WTC11 (cell line): ENCODE results near the gene ADGRL3. TPM values are rescaled to one million over a fixed set of nuclear protein-coding genes. Genes with fewer than 3 reads are reported as not detected.

Source experiments
- ATAC-seq: fragments of 200-7000 bp; cut with Tn5 transposase; 2 replicates; pipeline ENCODE4 v1.10.0; 2021; ENCODE audit warnings: mild to moderate bottlenecking, moderate library complexity
- CTCF ChIA-PET: fragments of 300-600 bp; sonication (Branson Sonifier 250); formaldehyde crosslinking; loops from one replicate; lab custom pipeline; 2021; ENCODE audit warnings: antibody characterized with exemption; lab: Charles Lee
- POLR2A ChIA-PET: fragments of 350-600 bp; sonication (Branson Sonifier 250); formaldehyde crosslinking; loops from one replicate; lab custom pipeline; 2021; ENCODE audit warnings: antibody characterized with exemption; lab: Charles Lee
- DNase-seq: peaks from one replicate; pipeline ENCODE4 v3.0.0; 2021; ENCODE audit warnings: low spot score
- H3K27ac Mint-ChIP-seq: 2 replicates; pipeline ENCODE4 v1.8.0; 2021; ENCODE audit warnings: mixed read lengths
- H3K27me3 Mint-ChIP-seq: 2 replicates; pipeline ENCODE4 v1.8.0; 2021; ENCODE audit warnings: low read depth, mild to moderate bottlenecking, moderate library complexity, mixed read lengths
- H3K36me3 Mint-ChIP-seq: 2 replicates; pipeline ENCODE4 v1.8.0; 2021; ENCODE audit warnings: mixed read lengths
- H3K4me1 Mint-ChIP-seq: 2 replicates; pipeline ENCODE4 v1.8.0; 2022; ENCODE audit warnings: mixed read lengths
- H3K4me3 Mint-ChIP-seq: 2 replicates; pipeline ENCODE4 v1.8.0; 2021; ENCODE audit warnings: mild to moderate bottlenecking, moderate library complexity, mixed read lengths
- H3K9me3 Mint-ChIP-seq: 2 replicates; pipeline ENCODE4 v1.8.0; 2021; ENCODE audit warnings: mixed read lengths
- CREB1 ChIP-seq: sonication (generic); formaldehyde crosslinking; IDR thresholded peaks from 2 replicates; pipeline ENCODE4 v1.8.0; 2023; ENCODE audit warnings: mild to moderate bottlenecking, missing genetic modification reagents
- CREM ChIP-seq: sonication (generic); formaldehyde crosslinking; IDR thresholded peaks from 2 replicates; pipeline ENCODE4 v1.8.1; 2022; ENCODE audit warnings: mild to moderate bottlenecking, missing genetic modification reagents, moderate library complexity
- EMX1 ChIP-seq: fragments of 250-450 bp; sonication (Bioruptor Pico); IDR thresholded peaks from 2 replicates; pipeline ENCODE4 v1.8.0; 2021; ENCODE audit warnings: mild to moderate bottlenecking
- NFATC4 ChIP-seq: fragments of 250-450 bp; sonication (Bioruptor Pico); IDR thresholded peaks from 2 replicates; pipeline ENCODE4 v1.9.0; 2021; ENCODE audit warnings: mild to moderate bottlenecking
- NFYB ChIP-seq: sonication (generic); formaldehyde crosslinking; conservative IDR thresholded peaks from 2 replicates; pipeline ENCODE4 v1.8.0; 2022; ENCODE audit warnings: low read depth, missing genetic modification reagents
- NR2C2 ChIP-seq: sonication (generic); formaldehyde crosslinking; IDR thresholded peaks from 2 replicates; pipeline ENCODE4 v1.8.0; 2022; ENCODE audit warnings: mild to moderate bottlenecking, missing genetic modification reagents
- OVOL2 ChIP-seq: fragments of 250-450 bp; sonication (Bioruptor Pico); IDR thresholded peaks from 2 replicates; pipeline ENCODE4 v1.9.0; 2021; ENCODE audit warnings: mild to moderate bottlenecking, borderline replicate concordance
- ZBTB21 ChIP-seq: sonication (generic); formaldehyde crosslinking; IDR thresholded peaks from 2 replicates; pipeline ENCODE4 v1.8.1; 2023; ENCODE audit warnings: mild to moderate bottlenecking, missing genetic modification reagents, borderline replicate concordance
- ZNF263 ChIP-seq: sonication (generic); formaldehyde crosslinking; IDR thresholded peaks from 2 replicates; pipeline ENCODE4 v1.8.1; 2022; ENCODE audit warnings: low read depth, mild to moderate bottlenecking, moderate library complexity, missing genetic modification reagents
- total RNA-seq: library from RNA; stranded (reverse); gene quantifications from 3 replicates; pipeline ENCODE4 v1.2.3, GENCODE V29; 2021
- TF ChIP-seq, protein P1 (sequence below): sonication (generic); formaldehyde crosslinking; conservative IDR thresholded peaks from 2 replicates; pipeline ENCODE4 v1.8.1; 2023; ENCODE audit warnings: mild to moderate bottlenecking, low read depth, missing genetic modification reagents, moderate library complexity
- TF ChIP-seq, protein P2 (sequence below): sonication (generic); formaldehyde crosslinking; IDR thresholded peaks from 2 replicates; pipeline ENCODE4 v1.8.1; 2022; ENCODE audit warnings: mild to moderate bottlenecking, missing genetic modification reagents, moderate library complexity, borderline replicate concordance
- TF ChIP-seq, protein P3 (sequence below): sonication (generic); formaldehyde crosslinking; IDR thresholded peaks from 2 replicates; pipeline ENCODE4 v1.8.0; 2022; ENCODE audit warnings: mild to moderate bottlenecking, missing genetic modification reagents
- TF ChIP-seq, protein P4 (sequence below): fragments of 250-450 bp; sonication (Bioruptor Pico); IDR thresholded peaks from 2 replicates; pipeline ENCODE4 v1.9.0; 2021; ENCODE audit warnings: mild to moderate bottlenecking
- TF ChIP-seq, protein P5 (sequence below): fragments of 200-600 bp; IDR thresholded peaks from 2 replicates; pipeline ENCODE4 v1.8.0; 2022; ENCODE audit warnings: antibody characterized with exemption
- TF ChIP-seq, protein P6 (sequence below): fragments of 250-450 bp; sonication (Bioruptor Pico); IDR thresholded peaks from 2 replicates; pipeline ENCODE4 v1.8.0; 2021; ENCODE audit warnings: mild to moderate bottlenecking
- TF ChIP-seq, protein P7 (sequence below): fragments of 250-450 bp; sonication (Bioruptor Pico); conservative IDR thresholded peaks from 2 replicates; pipeline ENCODE4 v1.9.0; 2021; ENCODE audit warnings: mild to moderate bottlenecking
- TF ChIP-seq, protein P8 (sequence below): fragments of 250-450 bp; sonication (Bioruptor Pico); IDR thresholded peaks from 2 replicates; pipeline ENCODE4 v1.9.0; 2021; ENCODE audit warnings: mild to moderate bottlenecking

Gene ADGRL3
- total RNA-seq, 1 experiment from 2014 or later, result 8.7 TPM

DNA sequence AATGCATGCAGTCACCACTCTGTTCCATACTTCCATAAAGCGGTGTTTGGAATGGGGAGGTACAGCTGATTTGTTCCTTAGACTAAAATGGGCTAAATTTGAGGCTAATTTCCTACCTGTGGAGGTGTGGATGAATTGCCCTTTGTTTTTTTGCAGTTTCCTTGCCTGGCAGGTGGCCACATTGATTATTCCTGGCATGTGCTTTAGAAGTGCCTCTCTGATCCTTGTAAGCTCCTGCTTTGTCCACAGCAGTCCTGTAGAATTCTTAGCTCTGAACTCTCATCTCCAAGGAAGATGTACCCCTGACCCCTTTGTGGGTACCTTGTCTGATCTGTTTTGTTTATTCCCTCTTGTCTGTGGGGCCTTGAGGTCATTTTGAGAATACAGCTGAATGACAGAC, 136.8 kb downstream of the ADGRL3 start:
- Mint-ChIP-seq H3K27ac (peak overlapping the region; percentile 91), H3K4me3 (peak overlapping the region; percentile 47), H3K27me3 (no peaks in the 10 kb centered on the region), H3K36me3 (no peaks in the 10 kb centered on the region), H3K9me3 (no peaks in the 10 kb centered on the region), H3K4me1 (peaks cover 42% of the 10 kb centered on the region)
- POLR2A ChIA-PET, result interaction anchor here (0.7 to 0.8 kb wide), 2 partner anchors 23 to 71 kb away, joined by 3 read pairs; no protein-coding TSS in a partner anchor
- 0 out of 2 replicates have a peak, but pooled peaks have one; percentile 18 for TF ChIP-seq ZBTB21
- TF ChIP-seq, protein P1, sequence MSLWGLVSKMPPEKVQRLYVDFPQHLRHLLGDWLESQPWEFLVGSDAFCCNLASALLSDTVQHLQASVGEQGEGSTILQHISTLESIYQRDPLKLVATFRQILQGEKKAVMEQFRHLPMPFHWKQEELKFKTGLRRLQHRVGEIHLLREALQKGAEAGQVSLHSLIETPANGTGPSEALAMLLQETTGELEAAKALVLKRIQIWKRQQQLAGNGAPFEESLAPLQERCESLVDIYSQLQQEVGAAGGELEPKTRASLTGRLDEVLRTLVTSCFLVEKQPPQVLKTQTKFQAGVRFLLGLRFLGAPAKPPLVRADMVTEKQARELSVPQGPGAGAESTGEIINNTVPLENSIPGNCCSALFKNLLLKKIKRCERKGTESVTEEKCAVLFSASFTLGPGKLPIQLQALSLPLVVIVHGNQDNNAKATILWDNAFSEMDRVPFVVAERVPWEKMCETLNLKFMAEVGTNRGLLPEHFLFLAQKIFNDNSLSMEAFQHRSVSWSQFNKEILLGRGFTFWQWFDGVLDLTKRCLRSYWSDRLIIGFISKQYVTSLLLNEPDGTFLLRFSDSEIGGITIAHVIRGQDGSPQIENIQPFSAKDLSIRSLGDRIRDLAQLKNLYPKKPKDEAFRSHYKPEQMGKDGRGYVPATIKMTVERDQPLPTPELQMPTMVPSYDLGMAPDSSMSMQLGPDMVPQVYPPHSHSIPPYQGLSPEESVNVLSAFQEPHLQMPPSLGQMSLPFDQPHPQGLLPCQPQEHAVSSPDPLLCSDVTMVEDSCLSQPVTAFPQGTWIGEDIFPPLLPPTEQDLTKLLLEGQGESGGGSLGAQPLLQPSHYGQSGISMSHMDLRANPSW (CRISPR knock-in tag), result no peak
- TF ChIP-seq, protein P2, sequence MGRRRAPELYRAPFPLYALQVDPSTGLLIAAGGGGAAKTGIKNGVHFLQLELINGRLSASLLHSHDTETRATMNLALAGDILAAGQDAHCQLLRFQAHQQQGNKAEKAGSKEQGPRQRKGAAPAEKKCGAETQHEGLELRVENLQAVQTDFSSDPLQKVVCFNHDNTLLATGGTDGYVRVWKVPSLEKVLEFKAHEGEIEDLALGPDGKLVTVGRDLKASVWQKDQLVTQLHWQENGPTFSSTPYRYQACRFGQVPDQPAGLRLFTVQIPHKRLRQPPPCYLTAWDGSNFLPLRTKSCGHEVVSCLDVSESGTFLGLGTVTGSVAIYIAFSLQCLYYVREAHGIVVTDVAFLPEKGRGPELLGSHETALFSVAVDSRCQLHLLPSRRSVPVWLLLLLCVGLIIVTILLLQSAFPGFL (CRISPR knock-in tag), result no peak
- TF ChIP-seq, protein P3, sequence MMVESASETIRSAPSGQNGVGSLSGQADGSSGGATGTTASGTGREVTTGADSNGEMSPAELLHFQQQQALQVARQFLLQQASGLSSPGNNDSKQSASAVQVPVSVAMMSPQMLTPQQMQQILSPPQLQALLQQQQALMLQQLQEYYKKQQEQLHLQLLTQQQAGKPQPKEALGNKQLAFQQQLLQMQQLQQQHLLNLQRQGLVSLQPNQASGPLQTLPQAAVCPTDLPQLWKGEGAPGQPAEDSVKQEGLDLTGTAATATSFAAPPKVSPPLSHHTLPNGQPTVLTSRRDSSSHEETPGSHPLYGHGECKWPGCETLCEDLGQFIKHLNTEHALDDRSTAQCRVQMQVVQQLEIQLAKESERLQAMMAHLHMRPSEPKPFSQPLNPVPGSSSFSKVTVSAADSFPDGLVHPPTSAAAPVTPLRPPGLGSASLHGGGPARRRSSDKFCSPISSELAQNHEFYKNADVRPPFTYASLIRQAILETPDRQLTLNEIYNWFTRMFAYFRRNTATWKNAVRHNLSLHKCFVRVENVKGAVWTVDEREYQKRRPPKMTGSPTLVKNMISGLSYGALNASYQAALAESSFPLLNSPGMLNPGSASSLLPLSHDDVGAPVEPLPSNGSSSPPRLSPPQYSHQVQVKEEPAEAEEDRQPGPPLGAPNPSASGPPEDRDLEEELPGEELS (CRISPR knock-in tag), result no peak
- no peak for TF ChIP-seq ZNF263
- TF ChIP-seq, protein P4, sequence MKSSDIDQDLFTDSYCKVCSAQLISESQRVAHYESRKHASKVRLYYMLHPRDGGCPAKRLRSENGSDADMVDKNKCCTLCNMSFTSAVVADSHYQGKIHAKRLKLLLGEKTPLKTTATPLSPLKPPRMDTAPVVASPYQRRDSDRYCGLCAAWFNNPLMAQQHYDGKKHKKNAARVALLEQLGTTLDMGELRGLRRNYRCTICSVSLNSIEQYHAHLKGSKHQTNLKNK (CRISPR knock-in tag), result no peak
- TF ChIP-seq OVOL2 (CRISPR knock-in tag), result no peak
- no peak for TF ChIP-seq NR2C2 (CRISPR knock-in tag)
- DNase-seq, result peak; percentile 18
- ATAC-seq, result peak; percentile 90
- CTCF ChIA-PET, result interaction anchor here (0.7 kb wide), 1 partner anchor 11 kb away, joined by 3 read pairs; no protein-coding TSS in a partner anchor

DNA sequence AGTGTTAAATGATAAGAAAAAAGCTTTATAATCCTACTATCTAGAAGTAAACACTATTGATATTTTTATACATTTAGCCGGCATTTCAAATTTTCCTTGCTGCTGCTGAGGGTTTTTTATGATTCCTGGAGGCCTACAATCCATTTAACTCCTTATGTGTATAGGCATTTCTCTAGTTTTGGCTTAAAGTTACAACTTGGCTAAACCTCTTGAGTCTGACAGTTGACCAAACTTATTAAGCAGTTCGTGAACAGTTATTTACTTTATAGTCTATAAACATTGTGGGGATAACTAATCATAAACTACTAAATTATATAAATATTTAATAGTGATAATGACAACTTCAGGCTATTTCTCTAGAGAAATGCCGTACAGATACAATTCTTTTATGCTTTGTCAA, 141.9 kb downstream of the ADGRL3 start:
- H3K36me3 Mint-ChIP-seq, result no peaks in the 10 kb centered on the region
- no peak overlapping the region for H3K4me3 Mint-ChIP-seq
- H3K27me3 Mint-ChIP-seq, result no peaks in the 10 kb centered on the region
- no peak for ATAC-seq
- TF ChIP-seq CREB1, result no peak
- TF ChIP-seq, protein P5, sequence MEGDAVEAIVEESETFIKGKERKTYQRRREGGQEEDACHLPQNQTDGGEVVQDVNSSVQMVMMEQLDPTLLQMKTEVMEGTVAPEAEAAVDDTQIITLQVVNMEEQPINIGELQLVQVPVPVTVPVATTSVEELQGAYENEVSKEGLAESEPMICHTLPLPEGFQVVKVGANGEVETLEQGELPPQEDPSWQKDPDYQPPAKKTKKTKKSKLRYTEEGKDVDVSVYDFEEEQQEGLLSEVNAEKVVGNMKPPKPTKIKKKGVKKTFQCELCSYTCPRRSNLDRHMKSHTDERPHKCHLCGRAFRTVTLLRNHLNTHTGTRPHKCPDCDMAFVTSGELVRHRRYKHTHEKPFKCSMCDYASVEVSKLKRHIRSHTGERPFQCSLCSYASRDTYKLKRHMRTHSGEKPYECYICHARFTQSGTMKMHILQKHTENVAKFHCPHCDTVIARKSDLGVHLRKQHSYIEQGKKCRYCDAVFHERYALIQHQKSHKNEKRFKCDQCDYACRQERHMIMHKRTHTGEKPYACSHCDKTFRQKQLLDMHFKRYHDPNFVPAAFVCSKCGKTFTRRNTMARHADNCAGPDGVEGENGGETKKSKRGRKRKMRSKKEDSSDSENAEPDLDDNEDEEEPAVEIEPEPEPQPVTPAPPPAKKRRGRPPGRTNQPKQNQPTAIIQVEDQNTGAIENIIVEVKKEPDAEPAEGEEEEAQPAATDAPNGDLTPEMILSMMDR, result no peak
- TF ChIP-seq CREM, result no peak
- TF ChIP-seq, protein P6, sequence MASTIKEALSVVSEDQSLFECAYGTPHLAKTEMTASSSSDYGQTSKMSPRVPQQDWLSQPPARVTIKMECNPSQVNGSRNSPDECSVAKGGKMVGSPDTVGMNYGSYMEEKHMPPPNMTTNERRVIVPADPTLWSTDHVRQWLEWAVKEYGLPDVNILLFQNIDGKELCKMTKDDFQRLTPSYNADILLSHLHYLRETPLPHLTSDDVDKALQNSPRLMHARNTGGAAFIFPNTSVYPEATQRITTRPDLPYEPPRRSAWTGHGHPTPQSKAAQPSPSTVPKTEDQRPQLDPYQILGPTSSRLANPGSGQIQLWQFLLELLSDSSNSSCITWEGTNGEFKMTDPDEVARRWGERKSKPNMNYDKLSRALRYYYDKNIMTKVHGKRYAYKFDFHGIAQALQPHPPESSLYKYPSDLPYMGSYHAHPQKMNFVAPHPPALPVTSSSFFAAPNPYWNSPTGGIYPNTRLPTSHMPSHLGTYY (CRISPR knock-in tag), result no peak
- TF ChIP-seq NFATC4 (CRISPR knock-in tag), result no peak
- TF ChIP-seq, protein P7, sequence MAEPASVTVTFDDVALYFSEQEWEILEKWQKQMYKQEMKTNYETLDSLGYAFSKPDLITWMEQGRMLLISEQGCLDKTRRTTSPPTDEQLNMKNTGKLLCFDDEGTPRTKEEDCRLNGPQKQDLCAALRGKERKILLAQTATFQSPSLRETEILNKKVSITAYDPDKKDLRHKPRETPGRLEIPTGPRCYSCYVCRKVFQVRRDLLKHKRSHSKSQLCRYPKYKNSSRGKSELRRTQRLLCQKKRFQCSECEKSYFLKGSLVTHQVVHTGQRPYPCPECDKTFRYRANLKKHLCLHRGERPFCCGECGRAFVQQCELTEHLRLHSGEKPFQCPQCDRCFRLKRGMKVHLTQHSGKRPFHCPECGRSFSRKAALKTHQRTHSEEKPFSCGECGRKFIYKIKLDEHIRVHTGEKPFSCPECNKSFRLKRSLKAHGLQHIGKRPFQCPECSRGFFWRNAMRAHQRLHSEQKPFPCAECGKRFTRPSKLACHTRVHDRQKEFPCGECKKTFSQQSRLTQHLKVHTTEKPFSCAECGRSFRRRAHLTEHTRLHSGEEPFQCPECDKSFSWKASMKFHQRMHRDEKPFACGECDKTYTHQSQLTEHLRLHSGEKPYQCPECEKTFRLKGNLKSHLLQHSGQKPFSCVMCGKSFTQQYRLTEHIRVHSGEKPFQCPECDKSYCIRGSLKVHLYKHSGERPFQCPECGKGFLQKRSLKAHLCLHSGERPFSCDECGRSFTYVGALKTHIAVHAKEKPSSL (CRISPR knock-in tag), result no peak
- TF ChIP-seq EMX1, result no peak
- TF ChIP-seq, protein P8, sequence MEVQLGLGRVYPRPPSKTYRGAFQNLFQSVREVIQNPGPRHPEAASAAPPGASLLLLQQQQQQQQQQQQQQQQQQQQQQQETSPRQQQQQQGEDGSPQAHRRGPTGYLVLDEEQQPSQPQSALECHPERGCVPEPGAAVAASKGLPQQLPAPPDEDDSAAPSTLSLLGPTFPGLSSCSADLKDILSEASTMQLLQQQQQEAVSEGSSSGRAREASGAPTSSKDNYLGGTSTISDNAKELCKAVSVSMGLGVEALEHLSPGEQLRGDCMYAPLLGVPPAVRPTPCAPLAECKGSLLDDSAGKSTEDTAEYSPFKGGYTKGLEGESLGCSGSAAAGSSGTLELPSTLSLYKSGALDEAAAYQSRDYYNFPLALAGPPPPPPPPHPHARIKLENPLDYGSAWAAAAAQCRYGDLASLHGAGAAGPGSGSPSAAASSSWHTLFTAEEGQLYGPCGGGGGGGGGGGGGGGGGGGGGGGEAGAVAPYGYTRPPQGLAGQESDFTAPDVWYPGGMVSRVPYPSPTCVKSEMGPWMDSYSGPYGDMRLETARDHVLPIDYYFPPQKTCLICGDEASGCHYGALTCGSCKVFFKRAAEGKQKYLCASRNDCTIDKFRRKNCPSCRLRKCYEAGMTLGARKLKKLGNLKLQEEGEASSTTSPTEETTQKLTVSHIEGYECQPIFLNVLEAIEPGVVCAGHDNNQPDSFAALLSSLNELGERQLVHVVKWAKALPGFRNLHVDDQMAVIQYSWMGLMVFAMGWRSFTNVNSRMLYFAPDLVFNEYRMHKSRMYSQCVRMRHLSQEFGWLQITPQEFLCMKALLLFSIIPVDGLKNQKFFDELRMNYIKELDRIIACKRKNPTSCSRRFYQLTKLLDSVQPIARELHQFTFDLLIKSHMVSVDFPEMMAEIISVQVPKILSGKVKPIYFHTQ (CRISPR knock-in tag), result no peak
- TF ChIP-seq NFYB (CRISPR knock-in tag), result no peak
- ChIA-PET POLR2A (no interaction called here), CTCF (no interaction called here)
- no peaks in the 10 kb centered on the region for H3K9me3 Mint-ChIP-seq
- H3K4me1 Mint-ChIP-seq, result peaks cover 39% of the 10 kb centered on the region
- DNase-seq, result no peak
- no peak overlapping the region for H3K27ac Mint-ChIP-seq
